Kidney (tissue), 22 donors: Measurements from ENCODE around the gene XPR1. TPM values are rescaled to one million over a fixed set of nuclear protein-coding genes. Genes with fewer than 3 reads are reported as not detected.

Experiments used
- DNase-seq, 5 donors: peaks; one replicate each; pipeline ENCODE4 v3.0.0-alpha.2; 2013 to 2020
- FAIRE-seq: peaks from 2 replicates; lab custom pipeline; 2012; peaks lifted over from hg19 to GRCh38; lab: Jason Lieb, UNC
- H3K27ac ChIP-seq, 2 donors: one replicate each; pipeline ENCODE4 v1.7.0; 2013; ENCODE audit warnings: low read depth in 2 of 2, low read length in 2 of 2, inconsistent platforms in 1 of 2
- H3K27me3 ChIP-seq: one replicate; pipeline ENCODE4 v1.7.1; 2013; ENCODE audit warnings: low read length, inconsistent platforms; ENCODE audit not compliant: control insufficient read depth, insufficient read depth
- H3K36me3 ChIP-seq, 3 donors: one replicate each; pipeline versions ENCODE4 v1.7.0 to v1.7.1; 2013; ENCODE audit warnings: low read length in 3 of 3, control low read depth in 1 of 3, inconsistent platforms in 1 of 3; ENCODE audit not compliant: insufficient read depth in 3 of 3, control insufficient read depth in 2 of 3
- H3K4me1 ChIP-seq, 3 donors: one replicate each; pipeline versions ENCODE4 v1.7.0 to v1.7.1; 2013; ENCODE audit warnings: low read length in 3 of 3, inconsistent platforms in 1 of 3, low read depth in 1 of 3; ENCODE audit not compliant: control insufficient read depth in 2 of 3, insufficient read depth in 2 of 3
- H3K4me3 ChIP-seq, 3 donors: one replicate each; pipeline versions ENCODE4 v1.7.0 to v1.8.1; 2013; ENCODE audit warnings: low read length in 3 of 3, control low read depth in 1 of 3, inconsistent platforms in 1 of 3
- H3K9ac ChIP-seq, 3 donors: one replicate each; pipeline versions ENCODE4 v1.7.0 to v1.7.1; 2013; ENCODE audit warnings: low read length in 3 of 3, control low read depth in 1 of 3, inconsistent platforms in 1 of 3
- H3K9me3 ChIP-seq, 3 donors: one replicate each; pipeline versions ENCODE4 v1.7.0 to v1.7.1; 2013; ENCODE audit warnings: low read length in 3 of 3, control low read depth in 1 of 3, inconsistent platforms in 1 of 3; ENCODE audit not compliant: control insufficient read depth in 2 of 3, insufficient read depth in 1 of 3
- intact Hi-C: fragments of 100-400 bp; cut with DNase I; formaldehyde crosslinking; loops from one replicate; pipeline ENCODE4 v1.11.1; 2022
- long read RNA-seq, 10 donors: library from polyadenylated mRNA in 1 of 10; unstranded in 1 of 10; transcript quantifications; one replicate each; pipeline ENCODE4 v2.0.0 and lab custom pipeline, GENCODE V29; 2021 to 2026
- polyA plus RNA-seq: library from polyadenylated mRNA; stranded (reverse); fragments of 350-450 nt; fragmentation: Illumina TruSeq; extraction: RNeasy Lipid Tissue Mini Kit (QIAGEN cat#74804); gene quantifications from one replicate; pipeline ENCODE4 v1.2.3, GENCODE V29; 2014; ENCODE audit warnings: low read depth, low replicate concordance; ENCODE audit not compliant: insufficient read depth
- total RNA-seq: library from RNA; stranded (reverse); fragmentation: NEBNext Ultra II Directional; extraction: Animal tissue kit (Norgen Biotek cat#: 25700); gene quantifications from one replicate; pipeline ENCODE4 v1.2.1, GENCODE V29; 2021
- TF ChIP-seq, protein P1 (sequence below): IDR thresholded peaks from 3 replicates; pipeline ENCODE4 v1.5.1; 2012; ENCODE audit warnings: mild to moderate bottlenecking, moderate library complexity, borderline replicate concordance; ENCODE audit not compliant: insufficient read depth; ENCODE audit errors: extremely low read depth
- donor health status: control.
- donor health status: control.
- donor health status: control.
- donor health status: control.
- donor health status: control.
- donor health status: DM: yes; HTN: yes; CAD: no.
- donor health status: Normal renal cell carcinoma (clear cell type).

Gene XPR1
- total RNA-seq (33.5 TPM), polyA plus RNA-seq (10.9 TPM)
- long read RNA-seq, donor 1, full-length matches to known transcripts = 3 of 3 reads
- long read RNA-seq, donor 1, partial matches to known transcripts = 0 of 3 reads
- long read RNA-seq, donor 1, other reads (novel, unspliced or antisense) = 0 of 3 reads
- long read RNA-seq, donor 2, full-length matches to known transcripts = 7 of 21 reads
- long read RNA-seq, donor 2, partial matches to known transcripts = 6 of 21 reads
- long read RNA-seq, donor 2, other reads (novel, unspliced or antisense) = 8 of 21 reads
- long read RNA-seq, donor 3, full-length matches to known transcripts = 6 of 24 reads
- long read RNA-seq, donor 3, partial matches to known transcripts = 18 of 24 reads
- long read RNA-seq, donor 3, other reads (novel, unspliced or antisense) = 0 of 24 reads
- long read RNA-seq, donor 4, full-length matches to known transcripts = 4 of 4 reads
- long read RNA-seq, donor 4, partial matches to known transcripts = 0 of 4 reads
- long read RNA-seq, donor 4, other reads (novel, unspliced or antisense) = 0 of 4 reads
- long read RNA-seq, donor 5 = 0 reads
- long read RNA-seq, donor 6, full-length matches to known transcripts = 1 of 1 reads
- long read RNA-seq, donor 6, partial matches to known transcripts = 0 of 1 reads
- long read RNA-seq, donor 6, other reads (novel, unspliced or antisense) = 0 of 1 reads
- long read RNA-seq, donor 7, full-length matches to known transcripts = 1 of 7 reads
- long read RNA-seq, donor 7, partial matches to known transcripts = 2 of 7 reads
- long read RNA-seq, donor 7, other reads (novel, unspliced or antisense) = 4 of 7 reads
- long read RNA-seq, donor 8, full-length matches to known transcripts = 3 of 3 reads
- long read RNA-seq, donor 8, partial matches to known transcripts = 0 of 3 reads
- long read RNA-seq, donor 8, other reads (novel, unspliced or antisense) = 0 of 3 reads
- long read RNA-seq, donor 9, full-length matches to known transcripts = 3 of 3 reads
- long read RNA-seq, donor 9, partial matches to known transcripts = 0 of 3 reads
- long read RNA-seq, donor 9, other reads (novel, unspliced or antisense) = 0 of 3 reads
- long read RNA-seq, donor 10 = 0 reads

DNA sequence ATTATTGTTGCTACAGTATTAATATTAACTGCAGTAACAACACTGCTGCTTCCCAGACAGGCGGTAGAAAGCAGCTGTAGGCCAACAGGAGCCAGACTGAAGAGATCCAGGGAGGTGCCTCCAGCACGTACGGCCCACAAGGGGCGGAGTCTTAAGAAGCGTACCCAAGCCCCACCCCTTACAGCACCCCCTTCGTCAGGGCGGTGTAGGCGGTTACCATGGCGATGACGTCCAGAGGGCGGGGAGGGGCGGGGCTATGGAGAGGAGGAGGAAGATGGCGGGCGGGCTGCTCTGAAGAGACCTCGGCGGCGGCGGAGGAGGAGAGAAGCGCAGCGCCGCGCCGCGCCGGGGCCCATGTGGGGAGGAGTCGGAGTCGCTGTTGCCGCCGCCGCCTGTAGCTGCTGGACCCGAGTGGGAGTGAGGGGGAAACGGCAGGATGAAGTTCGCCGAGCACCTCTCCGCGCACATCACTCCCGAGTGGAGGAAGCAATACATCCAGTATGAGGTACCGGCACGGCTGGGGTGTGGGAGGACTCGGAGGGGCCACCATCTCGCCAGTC, at the start of gene XPR1:
Gene XPR1 (plus strand): TSS at position 257 of the 560 bp plus-strand sequence. CDS start 180 bp downstream, at position 437.
- Histone ChIP-seq H3K9me3 (no peaks in the 10 kb centered on the region), H3K4me1 (peaks cover 0 to 8% (median 5%) of the 10 kb centered on the region in 3 donors), H3K27me3 (no peaks in the 10 kb centered on the region), H3K27ac (peak within 1 kb of the TSS; percentile 79 to 94), H3K9ac (peak within 1 kb of the TSS; percentile 74 to 96 (median 79)), H3K4me3 (peak within 1 kb of the TSS; percentile 81 to 86 (median 82)), H3K36me3 (no peaks in the 10 kb centered on the region)
- intact Hi-C loops = no loop called here
- TF ChIP-seq, protein P1, sequence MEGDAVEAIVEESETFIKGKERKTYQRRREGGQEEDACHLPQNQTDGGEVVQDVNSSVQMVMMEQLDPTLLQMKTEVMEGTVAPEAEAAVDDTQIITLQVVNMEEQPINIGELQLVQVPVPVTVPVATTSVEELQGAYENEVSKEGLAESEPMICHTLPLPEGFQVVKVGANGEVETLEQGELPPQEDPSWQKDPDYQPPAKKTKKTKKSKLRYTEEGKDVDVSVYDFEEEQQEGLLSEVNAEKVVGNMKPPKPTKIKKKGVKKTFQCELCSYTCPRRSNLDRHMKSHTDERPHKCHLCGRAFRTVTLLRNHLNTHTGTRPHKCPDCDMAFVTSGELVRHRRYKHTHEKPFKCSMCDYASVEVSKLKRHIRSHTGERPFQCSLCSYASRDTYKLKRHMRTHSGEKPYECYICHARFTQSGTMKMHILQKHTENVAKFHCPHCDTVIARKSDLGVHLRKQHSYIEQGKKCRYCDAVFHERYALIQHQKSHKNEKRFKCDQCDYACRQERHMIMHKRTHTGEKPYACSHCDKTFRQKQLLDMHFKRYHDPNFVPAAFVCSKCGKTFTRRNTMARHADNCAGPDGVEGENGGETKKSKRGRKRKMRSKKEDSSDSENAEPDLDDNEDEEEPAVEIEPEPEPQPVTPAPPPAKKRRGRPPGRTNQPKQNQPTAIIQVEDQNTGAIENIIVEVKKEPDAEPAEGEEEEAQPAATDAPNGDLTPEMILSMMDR = peak; percentile 28
- DNase-seq = peak; percentile 99
- FAIRE-seq = peak; percentile 93

DNA sequence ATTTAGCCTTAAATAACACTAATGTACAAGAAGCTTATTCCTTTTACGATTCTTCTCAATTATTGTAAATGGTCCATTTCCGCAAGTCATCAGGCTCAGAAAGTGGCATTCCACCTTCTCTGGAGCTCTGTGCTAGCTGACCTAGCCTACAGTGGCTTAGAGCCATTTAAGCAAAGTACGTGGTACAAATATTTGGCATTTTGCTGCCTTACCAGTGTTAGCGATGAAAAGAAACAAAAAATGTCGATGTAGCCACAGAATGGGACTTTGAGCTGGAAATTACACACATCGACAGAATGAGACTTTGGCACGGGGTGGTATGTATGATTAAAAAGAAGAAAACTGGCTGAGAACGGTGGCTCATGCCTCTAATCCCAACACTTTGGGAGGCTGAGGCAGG, 47.0 kb upstream of the XPR1 start:
- Histone ChIP-seq H3K27ac (no peak overlapping the region), H3K4me1 (peaks cover 0 to 2% (median 0%) of the 10 kb centered on the region in 3 donors), H3K9me3 (no peaks in the 10 kb centered on the region), H3K4me3 (no peak overlapping the region), H3K27me3 (no peaks in the 10 kb centered on the region), H3K36me3 (no peaks in the 10 kb centered on the region), H3K9ac (no peak overlapping the region)
- no peak for DNase-seq
- no peak for FAIRE-seq
- intact Hi-C loops = no loop called here
- TF ChIP-seq, protein P1 = no peak

DNA sequence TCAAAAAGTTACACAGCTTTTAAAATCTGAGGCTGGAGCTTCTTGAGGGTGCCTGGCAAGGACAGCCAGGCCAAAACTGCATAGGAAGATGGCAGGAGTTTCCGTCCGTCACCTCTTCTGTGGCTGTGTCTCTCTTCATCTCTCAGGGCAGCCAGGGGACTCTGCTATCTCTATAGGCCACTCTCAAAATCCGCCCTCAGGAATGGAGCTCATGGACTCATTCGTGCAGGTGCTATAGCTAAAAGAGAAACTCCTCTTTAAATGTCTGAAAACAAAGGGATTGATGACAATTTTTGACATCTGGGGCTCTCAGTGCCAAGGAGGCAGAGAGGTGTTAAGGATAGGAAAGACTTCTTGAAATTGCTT, 45.8 kb upstream of the XPR1 start:
- DNase-seq (no peak), FAIRE-seq (no peak)
- Histone ChIP-seq H3K36me3 (no peaks in the 10 kb centered on the region), H3K4me1 (no peaks in the 10 kb centered on the region), H3K27ac (no peak overlapping the region), H3K9ac (no peak overlapping the region), H3K9me3 (no peaks in the 10 kb centered on the region), H3K27me3 (no peaks in the 10 kb centered on the region), H3K4me3 (no peak overlapping the region)
- intact Hi-C loops = no loop called here
- TF ChIP-seq, protein P1 = no peak
